22Rv1 (cell line): ENCODE results near the gene CNTRL.

Experiments used
- CTCF ChIP-seq: fragments of 450-650 bp; IDR thresholded peaks from 2 replicates; pipeline ENCODE4 v1.5.1; 2017; ENCODE audit warnings: mild to moderate bottlenecking
- ZFX ChIP-seq: fragments of 450-650 bp; IDR thresholded peaks from 2 replicates; pipeline ENCODE4 v1.6.1; 2017; ENCODE audit warnings: antibody characterized with exemption, borderline replicate concordance

GRCh38 chr9:121182989-121183388 lies 108.2 kb downstream of the CNTRL start:
- TF ChIP-seq CTCF (no peak), ZFX (no peak)
